Heart right ventricle (tissue), 16 donors: ENCODE measurements around the gene KIFC3. TPM values are rescaled to one million over a fixed set of nuclear protein-coding genes. Genes with fewer than 3 reads are reported as not detected.

ENCODE experiments used
- ATAC-seq, 8 donors: fragments of 200-7000 bp; cut with Tn5 transposase; one replicate each; pipeline ENCODE4 v1.9.1; 2020; ENCODE audit warnings: mild to moderate bottlenecking in 8 of 8, moderate library complexity in 8 of 8, moderate number of reproducible peaks in 1 of 8
- DNase-seq, 2 donors: peaks; one replicate each; pipeline ENCODE4 v3.0.0-alpha.2; 2020
- H3K27ac ChIP-seq, 10 donors: fragments of 200-600 bp; sonication (generic) in 2 of 10; one replicate each; pipeline versions ENCODE4 v1.5.0 to v1.8.0; 2020 to 2022; ENCODE audit warnings: mild to moderate bottlenecking in 3 of 10
- H3K27me3 ChIP-seq, 7 donors: fragments of 200-600 bp; one replicate each; pipeline ENCODE4 v1.8.0; 2021 to 2022; ENCODE audit warnings: mild to moderate bottlenecking in 2 of 7
- H3K36me3 ChIP-seq, 9 donors: fragments of 200-600 bp; sonication (generic) in 1 of 9; one replicate each; pipeline versions ENCODE4 v1.5.0 to v1.8.0; 2020 to 2022; ENCODE audit warnings: mild to moderate bottlenecking in 2 of 9
- H3K4me1 ChIP-seq, 9 donors: fragments of 200-600 bp; sonication (generic) in 1 of 9; one replicate each; pipeline versions ENCODE4 v1.5.0 to v1.8.0; 2020 to 2022; ENCODE audit warnings: mild to moderate bottlenecking in 4 of 9
- H3K4me3 ChIP-seq, 10 donors: fragments of 200-600 bp; sonication (generic) in 2 of 10; one replicate each; pipeline versions ENCODE4 v1.5.0 to v1.8.0; 2020 to 2022; ENCODE audit warnings: mild to moderate bottlenecking in 7 of 10, moderate library complexity in 2 of 10
- H3K9me3 ChIP-seq, 11 donors: fragments of 200-600 bp in 10 of 11; sonication (generic) in 2 of 11; one replicate each; pipeline versions ENCODE4 v1.5.0 to v1.8.0; 2013 to 2022; ENCODE audit warnings: mild to moderate bottlenecking in 2 of 11, control low read depth in 1 of 11, moderate library complexity in 1 of 11
- CTCF ChIP-seq, 9 donors: fragments of 200-600 bp; sonication (generic) in 2 of 9; IDR thresholded peaks; one replicate each; pipeline versions ENCODE4 v1.5.0 to v1.8.0; 2021 to 2022; ENCODE audit warnings: antibody characterized with exemption in 9 of 9, mild to moderate bottlenecking in 5 of 9, moderate library complexity in 1 of 9
- WGBS, 2 donors: extraction: QIAGEN DNeasy Blood & Tissue Kit; methylation state at CpG; one replicate each; pipeline ENCODE4 v1.1.7; 2013; ENCODE audit warnings: inconsistent platforms in 1 of 2; 5-methylcytosine and 5-hydroxymethylcytosine counted together
- intact Hi-C, 10 donors: fragments of 100-400 bp; cut with DNase I; formaldehyde crosslinking; loops; one replicate each; pipeline versions ENCODE4 v1.11.1 to v1.14.2; 2022
- polyA plus RNA-seq, 2 donors: library from polyadenylated mRNA; stranded (reverse); fragments of 200-250 nt; gene quantifications; one replicate each; pipeline ENCODE4 v1.2.3, GENCODE V29; 2013
- total RNA-seq, 10 donors: library from RNA; stranded (reverse); fragmentation: NEBNext Ultra II Directional in 3 of 10; extraction: Animal tissue kit (Norgen Biotek cat#: 25700) in 3 of 10; gene quantifications; one replicate each; pipeline versions ENCODE4 v1.2.1 to v1.2.4, GENCODE V29; 2021 to 2023
- donor health status: Arrhythmogenic right ventricular cardiomyopathy.
- donor health status: ischemic (EF 13 %, LVEDD 7.1; RV severe dilation, severe dysfunction).
- donor health status: healthy with polysubstance abuse.
- donor health status: DM: no; HTN: yes; CAD: no.
- donor health status: DM: no; HTN: no; CAD: no.
- donor health status: ischemic (EF 25% LVEDD 6.9; RV normal size, moderate dysfunction).
- donor health status: ischemic (EF 25% LVEDD 5.7; RV mildly dilated, moderate dysfunction).
- donor health status: healthy.
- donor health status: DM: yes; HTN: yes; CAD: no.
- donor health status: Ischemic cardiomyopathy.
- donor health status: ischemic (EF 35%, LVEDD 5.7; RV mildly dilated, moderate dysfunction).
- donor health status: nonischemic (EF 11% LVEDD 7.7; RV severe dilation, severe dysfunction).
- donor health status: DM: yes; HTN: yes; CAD: no.
- donor health status: PGD.
- donor health status: ischemic (EF 29% LVEDD 5.4; RV normal size, mild dysfunction).
- donor health status: nonischemic (EF 23%, LVEDD 6.1; RV moderate dilation, normal function).

KIFC3 gene
- total and polyA plus RNA-seq, 12 donors = 42.5 to 97.4 (median 63.5) TPM

- intact Hi-C loops = no loop called here
- H3K4me3 ChIP-seq = no peak overlapping the region
- no peaks in the 10 kb centered on the region for H3K9me3 ChIP-seq
- H3K27me3 ChIP-seq = no peaks in the 10 kb centered on the region
- 86 to 90% methylated on average over 40 of the region's 40 CpGs for WGBS, 2 donors
- peaks cover 0 to 42% (median 22%) of the 10 kb centered on the region in 9 donors for H3K4me1 ChIP-seq
- ATAC-seq (no peak), DNase-seq (no peak)
- H3K36me3 ChIP-seq = peaks cover 0 to 89% (median 21%) of the 10 kb centered on the region in 9 donors
- H3K27ac ChIP-seq = peak overlapping the region in 4 of 10 donors; percentile 37 to 80 (median 66)
- no peak for TF ChIP-seq CTCF (IDR thresholded peaks at IDR 0.05)
These were observed 41.7 kb downstream of the KIFC3 start for GRCh38 chr16:57760357-57761160.

DNA sequence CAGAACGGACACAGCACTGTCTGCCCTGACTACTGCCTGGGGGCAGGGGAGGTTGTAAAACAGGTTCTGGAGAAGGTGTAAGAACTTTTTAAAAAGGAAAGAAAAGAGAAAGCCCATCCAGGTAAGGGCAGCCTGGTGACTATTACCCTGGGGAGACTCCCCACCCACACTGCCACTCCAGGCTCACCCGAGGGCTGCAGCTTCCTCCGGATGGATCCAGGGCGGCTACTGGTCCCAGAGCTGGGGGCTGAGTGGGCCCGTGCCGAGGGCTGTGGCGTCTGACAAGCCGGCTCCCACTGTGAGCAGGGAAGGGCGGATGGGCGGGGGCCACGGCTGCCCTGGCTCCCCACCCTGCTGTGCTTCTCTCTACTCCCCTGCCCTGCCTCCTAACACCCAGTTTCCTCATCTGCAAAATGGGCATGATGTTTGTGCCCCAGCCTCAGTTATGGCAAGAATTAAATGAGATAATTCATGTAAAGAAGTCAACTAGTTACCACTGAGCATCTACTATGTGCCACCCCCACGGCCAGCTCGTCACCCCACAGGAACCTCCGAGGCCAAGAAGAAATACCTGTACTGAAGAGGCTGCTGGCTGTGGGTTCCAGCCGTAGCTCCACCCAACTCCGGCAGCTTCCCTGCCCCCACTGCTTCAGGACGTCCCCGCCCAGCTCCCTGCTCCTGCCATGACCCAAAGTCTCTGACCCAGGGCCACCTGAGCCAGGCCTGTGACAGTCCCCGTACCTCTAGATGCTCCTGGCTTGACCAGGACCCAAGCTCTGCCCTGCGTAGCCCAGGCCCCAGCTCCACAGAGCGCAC, 42.5 kb downstream of the KIFC3 start:
- TF ChIP-seq CTCF (IDR thresholded peaks at IDR 0.05) = no peak
- intact Hi-C loops = loop anchor here in 8 of 10 donors (2.0 to 10.0 kb wide), 7 partner anchors 43 to 248 kb away; partner anchors contain the start of genes USB1 (in 4 of the 8), ZNF319 (in 4 of the 8) and KIFC3 (in 2 of the 8)
- ATAC-seq = peak in 2 of 8 donors; percentile 2 to 26
- Histone ChIP-seq H3K36me3 (peaks cover 0 to 91% (median 21%) of the 10 kb centered on the region in 9 donors), H3K9me3 (no peaks in the 10 kb centered on the region), H3K27me3 (no peaks in the 10 kb centered on the region), H3K27ac (peak overlapping the region in 8 of 10 donors; percentile 54 to 80 (median 70)), H3K4me3 (peak overlapping the region in 1 of 10 donors; percentile 6), H3K4me1 (peaks cover 0 to 42% (median 22%) of the 10 kb centered on the region in 9 donors)
- no peak for DNase-seq
- 77 to 84% methylated on average over 21 of the region's 21 CpGs for WGBS, 2 donors

DNA sequence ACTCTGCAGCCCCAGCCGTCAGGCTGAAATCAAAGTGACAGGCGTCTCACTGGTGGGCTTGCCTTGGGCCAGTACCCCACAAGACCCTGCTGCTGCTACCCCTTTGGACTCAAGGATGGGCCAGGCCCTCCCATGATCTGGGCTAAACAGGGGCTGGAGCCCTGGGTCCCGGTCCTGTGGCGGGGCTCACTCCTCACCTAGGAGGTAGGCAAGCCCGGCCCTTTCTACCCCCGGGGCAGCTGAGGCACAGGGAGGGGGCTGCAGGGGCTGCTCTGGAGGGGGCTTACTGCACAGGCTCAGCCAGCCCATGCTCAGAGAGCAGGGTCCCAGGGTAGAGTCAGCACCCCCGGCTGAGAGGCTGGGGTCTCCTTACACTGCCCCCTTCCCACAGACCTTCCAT, 43.2 kb downstream of the KIFC3 start:
- TF ChIP-seq CTCF (IDR thresholded peaks at IDR 0.05) = no peak
- peak overlapping the region in 1 of 10 donors; percentile 6 for H3K4me3 ChIP-seq
- H3K27ac ChIP-seq = peak overlapping the region; percentile 41 to 80 (median 69)
- DNase-seq = no peak
- intact Hi-C loops = loop anchor here in 8 of 10 donors (2.0 to 10.0 kb wide), 7 partner anchors 43 to 248 kb away; partner anchors contain the start of genes USB1 (in 4 of the 8), ZNF319 (in 4 of the 8) and KIFC3 (in 2 of the 8)
- peaks cover 0 to 38% (median 22%) of the 10 kb centered on the region in 9 donors for H3K4me1 ChIP-seq
- 81 to 86% methylated on average over 5 to 7 of the region's 7 CpGs for WGBS, 2 donors
- no peaks in the 10 kb centered on the region for H3K27me3 ChIP-seq
- no peak for ATAC-seq
- H3K36me3 ChIP-seq = peaks cover 0 to 92% (median 21%) of the 10 kb centered on the region in 9 donors
- H3K9me3 ChIP-seq = no peaks in the 10 kb centered on the region
